IMR-90 (cell line): ENCODE results near the gene ABITRAM. TPM values are rescaled to one million over a fixed set of nuclear protein-coding genes. Genes with fewer than 3 reads are reported as not detected.
"Not testable (repeated sequence)": the region's sequence is repeated elsewhere in the genome, so short reads cannot be mapped to it uniquely, and the experiment has no call there.

Source experiments
- ATAC-seq: fragments of 200-7000 bp; cut with Tn5 transposase; 2 replicates; pipeline ENCODE4 v1.9.1; 2020; ENCODE audit warnings: low read depth, mild to moderate bottlenecking, moderate library complexity
- BruUV-seq: library from RNA; stranded (reverse); fragments of 400-500 nt; replicated peaks from 2 replicates; lab custom pipeline; 2021; lab: Mats Ljungman, UMichigan
- CTCF ChIA-PET: fragments of 300-600 bp; formaldehyde crosslinking; extraction: SDS; loops from one replicate; lab custom pipeline; 2021; ENCODE audit warnings: antibody characterized with exemption; lab: Yijun Ruan, JAX
- POLR2A ChIA-PET: fragments of 300-600 bp; sonication (Branson Sonifier 250); formaldehyde crosslinking; loops from one replicate; lab custom pipeline; 2022; ENCODE audit warnings: antibody characterized with exemption; ENCODE audit not compliant: unreplicated experiment; lab: Charles Lee
- DNase-seq: peaks from one replicate; pipeline ENCODE4 v3.0.0; 2013
- H2AFZ ChIP-seq: replicated peaks from 2 replicates; pipeline ENCODE3; 2013; ENCODE audit warnings: low read length, mild to moderate bottlenecking; ENCODE audit not compliant: poor library complexity
- H2AK5ac ChIP-seq: 2 replicates; pipeline ENCODE4 v1.6.1; 2013; ENCODE audit warnings: low read depth, low read length, inconsistent platforms
- H2AK9ac ChIP-seq: replicated peaks from 2 replicates; pipeline ENCODE3; 2013; ENCODE audit warnings: mild to moderate bottlenecking, low read depth, low read length, moderate library complexity; ENCODE audit not compliant: poor library complexity
- H2BK120ac ChIP-seq: 2 replicates; pipeline ENCODE4 v1.6.1; 2013; ENCODE audit warnings: low read depth, low read length, inconsistent platforms
- H2BK15ac ChIP-seq: 3 replicates; pipeline ENCODE4 v1.6.1; 2013; ENCODE audit warnings: low read depth, low read length, inconsistent platforms
- H2BK20ac ChIP-seq: 2 replicates; pipeline ENCODE4 v1.6.1; 2013; ENCODE audit warnings: low read depth, mild to moderate bottlenecking, inconsistent platforms, low read length, moderate library complexity
- H2BK5ac ChIP-seq: 2 replicates; pipeline ENCODE4 v1.6.1; 2013; ENCODE audit warnings: mild to moderate bottlenecking, low read depth, low read length, inconsistent platforms; ENCODE audit not compliant: poor library complexity, severe bottlenecking
- H3K14ac ChIP-seq: replicated peaks from 2 replicates; pipeline ENCODE4 v1.6.1; 2013; ENCODE audit warnings: low read depth, low read length, inconsistent platforms
- H3K18ac ChIP-seq: 2 replicates; pipeline ENCODE4 v1.6.1; 2013; ENCODE audit warnings: low read depth, low read length, control low read depth
- H3K23ac ChIP-seq: 2 replicates; pipeline ENCODE4 v1.6.1; 2013; ENCODE audit warnings: low read depth, low read length, inconsistent platforms
- H3K27ac ChIP-seq: 2 replicates; pipeline ENCODE4 v1.5.1; 2013; ENCODE audit warnings: mild to moderate bottlenecking, control low read depth, low read length; ENCODE audit not compliant: insufficient read depth
- H3K27me3 ChIP-seq: 2 replicates; pipeline ENCODE4 v1.6.1; 2013; ENCODE audit warnings: low read length; ENCODE audit not compliant: control insufficient read depth, insufficient read depth
- H3K36me3 ChIP-seq: 2 replicates; pipeline ENCODE4 v1.6.1; 2013; ENCODE audit warnings: low read length, mixed read lengths; ENCODE audit not compliant: control insufficient read depth, insufficient read depth
- H3K4ac ChIP-seq: 2 replicates; pipeline ENCODE4 v1.6.1; 2013; ENCODE audit warnings: low read depth, low read length, inconsistent platforms
- H3K4me1 ChIP-seq: 2 replicates; pipeline ENCODE4 v1.6.1; 2013; ENCODE audit warnings: low read length, mixed read lengths; ENCODE audit not compliant: control insufficient read depth, insufficient read depth
- H3K4me2 ChIP-seq: 2 replicates; pipeline ENCODE4 v1.6.1; 2013; ENCODE audit warnings: low read depth, mild to moderate bottlenecking, control low read depth, low read length, moderate library complexity
- H3K4me3 ChIP-seq: 2 replicates; pipeline ENCODE4 v1.5.1; 2013; ENCODE audit warnings: low read depth, mild to moderate bottlenecking, control low read depth, low read length, moderate library complexity; ENCODE audit not compliant: insufficient read depth
- H3K56ac ChIP-seq: 2 replicates; pipeline ENCODE4 v1.6.1; 2013; ENCODE audit warnings: low read length, inconsistent platforms; ENCODE audit not compliant: insufficient read depth; ENCODE audit errors: extremely low read depth
- H3K79me1 ChIP-seq, 2 experiments: 2 replicates each; pipeline ENCODE4 v1.6.1; 2013; ENCODE audit warnings: low read length in 2 of 2, inconsistent platforms in 1 of 2, low read depth in 1 of 2
- H3K9ac ChIP-seq: 2 replicates; pipeline ENCODE4 v1.6.1; 2013; ENCODE audit warnings: low read depth, low read length, control low read depth
- H3K9me1 ChIP-seq: 2 replicates; pipeline ENCODE4 v1.6.1; 2013; ENCODE audit warnings: low read length, inconsistent platforms; ENCODE audit not compliant: insufficient read depth
- H3K9me3 ChIP-seq: 2 replicates; pipeline ENCODE4 v1.6.1; 2013; ENCODE audit warnings: low read length; ENCODE audit not compliant: control insufficient read depth, insufficient read depth
- H4K20me1 ChIP-seq: 2 replicates; pipeline ENCODE4 v1.6.1; 2013; ENCODE audit warnings: low read length, inconsistent platforms; ENCODE audit not compliant: insufficient read depth
- H4K5ac ChIP-seq: 2 replicates; pipeline ENCODE4 v1.6.1; 2013; ENCODE audit warnings: mild to moderate bottlenecking, low read depth, low read length, control low read depth
- H4K8ac ChIP-seq, 2 experiments: 2 replicates each; pipeline ENCODE4 v1.6.1; 2013; ENCODE audit warnings: low read depth in 2 of 2, low read length in 2 of 2, control low read depth in 1 of 2, inconsistent platforms in 1 of 2
- H4K91ac ChIP-seq: 2 replicates; pipeline ENCODE4 v1.6.1; 2013; ENCODE audit warnings: low read depth, low read length, inconsistent platforms; ENCODE audit not compliant: insufficient read depth
- RAD21 ChIP-seq: IDR thresholded peaks from 2 replicates; pipeline ENCODE4 v1.6.1; 2012; ENCODE audit warnings: low read length, improper control_type of control experiment
- WGBS, 2 experiments: methylation state at CpG; one replicate each; pipeline versions ENCODE4 v1.1.5 to v1.1.7; 2013; ENCODE audit warnings: missing lambda C conversion rate in 2 of 2; ENCODE audit not compliant: insufficient read length in 1 of 2; ENCODE audit errors: extremely low coverage in 2 of 2; 5-methylcytosine and 5-hydroxymethylcytosine counted together
- dilution Hi-C: fragments of 300-500 bp; cut with HindIII; formaldehyde crosslinking; loops from one replicate; pipeline ENCODE4 v1.14.3; 2018; ENCODE audit warnings: low sequenced_read_pairs; ENCODE audit not compliant: unreplicated experiment
- in situ Hi-C: fragments of 300-500 bp; cut with MboI; formaldehyde crosslinking; loops from 3 replicates; pipeline ENCODE4 v1.14.3; 2019; ENCODE audit warnings: low sequenced_read_pairs, inconsistent platforms, mixed read lengths
- intact Hi-C: fragments of 100-400 bp; cut with micrococcal nuclease; formaldehyde crosslinking; loops from 2 replicates; pipeline ENCODE4 v1.10.0; 2022
- polyA plus RNA-seq, 3 experiments: library from polyadenylated mRNA; depleted of rRNA; stranded (reverse); fragments of >200 nt; gene quantifications; 2 replicates each; pipeline ENCODE4 v1.2.3, GENCODE V29; 2012; ENCODE audit warnings: low replicate concordance in 1 of 3
- total RNA-seq: library from RNA; depleted of rRNA; stranded (reverse); fragments of >200 nt; gene quantifications from 2 replicates; pipeline ENCODE4 v1.2.3, GENCODE V29; 2012

Gene ABITRAM
- total and polyA plus RNA-seq, 2 of the 4 experiments (the other 2 are of a cell fraction): 8.6 to 10.3 TPM

DNA sequence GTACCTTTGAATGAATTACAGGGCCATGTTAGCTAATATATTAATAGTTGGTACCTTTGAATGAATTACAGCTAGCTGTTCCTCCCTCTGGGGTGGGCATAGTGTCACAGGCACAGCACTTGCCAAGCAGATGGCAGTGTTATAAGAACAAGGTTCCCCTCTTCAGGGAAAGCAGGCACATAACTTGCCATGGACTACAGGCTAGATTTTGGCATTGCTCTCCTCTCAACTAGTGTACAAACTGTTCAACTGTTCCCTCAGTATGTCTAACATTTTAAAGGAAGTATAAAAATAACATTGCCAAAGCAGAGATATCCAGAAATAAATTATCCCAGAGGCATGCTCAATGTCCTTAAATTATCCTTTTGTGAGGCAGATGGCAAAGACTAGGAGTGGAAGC is 33.7 kb downstream of the ABITRAM start:
- Histone ChIP-seq H3K9me3 (no peaks in the 10 kb centered on the region), H3K27ac (no peak overlapping the region), H3K56ac (no peak overlapping the region), H4K8ac (no peak overlapping the region), H2AK5ac (no peak overlapping the region), H2AFZ (no peak overlapping the region), H3K27me3 (no peaks in the 10 kb centered on the region), H3K4me1 (no peaks in the 10 kb centered on the region), H3K9ac (no peak overlapping the region), H2BK120ac (no peak overlapping the region), H3K79me1 (peaks cover 0 to 5% of the 10 kb centered on the region in 2 experiments; a peak in 2 of 4 replicates), H3K23ac (no peak overlapping the region), H2AK9ac (no peak overlapping the region), H3K4me2 (no peak overlapping the region), H3K18ac (no peak overlapping the region), H2BK20ac (no peak overlapping the region), H3K4ac (no peak overlapping the region), H3K9me1 (peaks cover 6% of the 10 kb centered on the region), H2BK15ac (no peak overlapping the region), H4K5ac (no peak overlapping the region), H3K14ac (no peak overlapping the region), H4K91ac (no peak overlapping the region), H3K4me3 (no peak overlapping the region), H3K36me3 (peaks cover 12% of the 10 kb centered on the region), H4K20me1 (no peaks in the 10 kb centered on the region), H2BK5ac (no peak overlapping the region)
- TF ChIP-seq RAD21: no peak
- DNase-seq: no peak
- BruUV-seq: no TSS peak
- no peak for ATAC-seq
- dilution Hi-C loops (no loop called here), intact Hi-C loops (no loop called here), in situ Hi-C loops (no loop called here)
- CTCF ChIA-PET: interaction anchor here (1.4 kb wide), 1 partner anchor 14 kb away, joined by 3 read pairs; no protein-coding TSS in a partner anchor
- POLR2A ChIA-PET: no interaction called here

DNA sequence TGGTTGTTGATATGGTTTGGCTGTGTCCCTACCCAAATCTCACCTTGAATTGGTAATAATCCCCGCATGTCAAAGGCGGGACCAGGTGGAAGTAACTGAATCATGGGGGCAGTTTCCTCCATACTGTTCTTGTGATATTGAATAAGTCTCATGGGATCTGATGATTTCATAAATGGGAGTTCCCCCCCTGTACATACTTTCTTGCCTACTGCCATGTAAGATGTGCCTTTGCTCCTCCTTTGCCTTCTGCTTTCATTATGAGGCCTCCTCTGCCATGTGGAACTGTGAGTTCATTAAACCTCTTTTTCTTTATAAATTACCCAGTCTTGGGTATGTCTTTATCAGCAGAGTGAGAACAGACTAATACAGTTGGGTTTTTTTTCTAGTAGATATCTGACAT is 37.2 kb downstream of the ABITRAM start:
- POLR2A ChIA-PET, H2BK120ac ChIP-seq, H4K20me1 ChIP-seq, H3K27ac ChIP-seq, H4K8ac ChIP-seq, H3K14ac ChIP-seq, CTCF ChIA-PET, intact Hi-C loops, BruUV-seq, H4K5ac ChIP-seq, H3K9ac ChIP-seq, H2AK5ac ChIP-seq, H3K4me3 ChIP-seq, H3K9me1 ChIP-seq, H3K4me1 ChIP-seq, in situ Hi-C loops, H3K9me3 ChIP-seq, H2BK20ac ChIP-seq, DNase-seq, ATAC-seq, H4K91ac ChIP-seq, H3K27me3 ChIP-seq, dilution Hi-C loops, H2BK15ac ChIP-seq, H3K4ac ChIP-seq, H3K56ac ChIP-seq, H3K4me2 ChIP-seq, H3K23ac ChIP-seq, H2AFZ ChIP-seq, H3K79me1 ChIP-seq, H2AK9ac ChIP-seq, H3K18ac ChIP-seq, H2BK5ac ChIP-seq: not testable (repeated sequence)
- WGBS, 2 experiments: no CpG with 5 or more reads among the region's 2 CpGs
- H3K36me3 ChIP-seq: peaks cover 10% of the 10 kb centered on the region
